ENCODE measurements around the gene KNOP1. TPM values are rescaled to one million over a fixed set of nuclear protein-coding genes. Genes with fewer than 3 reads are reported as not detected.

The KNOP1 gene
- total RNA-seq, 1 donor from 2014 or later, result 24.2 TPM

GRCh38 chr16:19765860-19766553 lies 48.0 kb upstream of the KNOP1 start:
- peaks cover 11% of the 10 kb centered on the region for H3K9me3 Mint-ChIP-seq (ENCODE audit: unreplicated experiment)
- H3K4me3 Mint-ChIP-seq (ENCODE audit: unreplicated experiment), result no peak overlapping the region
- H3K27ac Mint-ChIP-seq (ENCODE audit: unreplicated experiment), result no peak overlapping the region
- H3K27me3 Mint-ChIP-seq (ENCODE audit: unreplicated experiment), result no peaks in the 10 kb centered on the region
- no peak for DNase-seq (ENCODE audit: extremely low spot score, unreplicated experiment)
- no peaks in the 10 kb centered on the region for H3K4me1 Mint-ChIP-seq (ENCODE audit: unreplicated experiment)
- H3K36me3 Mint-ChIP-seq (ENCODE audit: unreplicated experiment), result peaks cover 2% of the 10 kb centered on the region
- no peak for TF ChIP-seq CTCF (IDR thresholded peaks at IDR 0.05)

DNA sequence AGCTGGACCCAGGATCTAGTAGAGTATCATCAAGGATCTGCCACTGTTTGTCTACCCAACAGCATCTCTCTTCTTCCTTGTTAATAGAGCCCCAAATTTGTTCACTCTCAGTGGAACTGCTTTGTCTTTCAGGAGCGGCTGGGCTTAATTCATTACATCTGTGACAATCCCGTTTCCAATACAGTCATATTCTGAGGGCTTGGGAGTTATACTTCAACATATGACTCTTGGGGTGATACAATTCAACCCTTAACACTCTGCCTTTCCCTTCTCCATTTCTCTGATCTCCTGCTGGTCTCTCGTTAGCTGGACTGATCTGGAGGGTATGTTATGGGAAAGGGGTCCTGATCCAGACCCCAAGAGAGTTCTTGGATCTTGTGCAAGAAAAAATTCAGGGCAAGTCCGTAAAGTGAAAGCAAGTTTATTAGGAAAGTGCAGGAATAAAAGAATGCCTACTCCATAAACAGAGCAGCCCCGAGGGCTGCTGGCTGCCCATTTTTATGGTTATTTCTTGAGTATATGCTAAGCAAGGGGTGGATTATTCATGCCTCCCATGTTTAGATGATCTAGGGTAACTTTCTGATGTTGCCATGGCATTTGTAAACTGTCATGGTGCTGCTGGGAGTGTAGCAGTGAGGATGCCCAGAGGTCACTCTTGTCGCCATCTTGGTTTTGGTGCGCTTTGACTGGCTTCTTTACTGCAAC lies 42.5 kb upstream of the KNOP1 start:
- TF ChIP-seq CTCF (IDR thresholded peaks at IDR 0.05), result no peak
- H3K27ac Mint-ChIP-seq (ENCODE audit: unreplicated experiment), result no peak overlapping the region
- H3K4me3 Mint-ChIP-seq (ENCODE audit: unreplicated experiment), result no peak overlapping the region
- no peaks in the 10 kb centered on the region for H3K36me3 Mint-ChIP-seq (ENCODE audit: unreplicated experiment)
- no peaks in the 10 kb centered on the region for H3K27me3 Mint-ChIP-seq (ENCODE audit: unreplicated experiment)
- H3K9me3 Mint-ChIP-seq (ENCODE audit: unreplicated experiment), result no peaks in the 10 kb centered on the region
- H3K4me1 Mint-ChIP-seq (ENCODE audit: unreplicated experiment), result peaks cover 5% of the 10 kb centered on the region
- DNase-seq (ENCODE audit: extremely low spot score, unreplicated experiment), result no peak

DNA sequence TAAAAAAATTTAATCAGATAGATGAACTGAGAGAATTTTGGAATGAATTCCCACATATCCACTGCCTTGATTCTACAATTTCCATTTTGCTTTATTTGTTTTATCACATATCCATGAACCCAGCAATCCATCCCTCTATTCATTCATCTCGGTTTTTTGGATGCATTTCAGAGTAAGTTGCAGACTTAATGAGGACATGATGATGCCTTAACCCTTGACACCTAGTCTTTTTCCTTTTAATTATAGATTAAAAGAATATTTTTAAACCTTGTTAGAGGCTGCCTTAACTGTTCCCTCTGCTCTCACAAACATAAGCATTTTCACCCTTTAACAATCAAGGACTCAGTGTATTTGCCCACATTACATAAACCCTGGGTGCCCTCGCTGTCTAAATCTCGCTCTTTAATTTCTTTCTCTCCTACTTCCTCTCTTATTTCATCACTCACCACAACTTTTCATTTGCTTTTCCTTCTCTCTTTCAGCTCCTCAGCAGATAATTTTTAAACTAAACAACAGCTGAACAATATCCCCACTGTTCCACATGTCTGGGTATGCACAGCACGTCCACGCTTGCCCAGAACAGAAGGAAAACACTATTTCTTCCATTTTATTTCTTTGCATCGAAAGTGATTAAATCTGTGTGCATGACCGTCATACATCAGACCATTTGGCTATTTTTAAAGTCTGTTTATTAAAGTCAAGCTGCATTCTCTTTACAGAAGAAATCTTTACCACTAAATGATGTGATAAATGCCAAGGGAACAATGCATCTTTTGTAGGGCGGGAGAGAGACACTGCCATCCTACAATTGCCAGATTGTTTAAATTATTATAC lies 40.0 kb upstream of the KNOP1 start:
- Mint-ChIP-seq H3K36me3 (ENCODE audit: unreplicated experiment) (no peaks in the 10 kb centered on the region), H3K4me3 (ENCODE audit: unreplicated experiment) (no peak overlapping the region), H3K27ac (ENCODE audit: unreplicated experiment) (no peak overlapping the region), H3K27me3 (ENCODE audit: unreplicated experiment) (no peaks in the 10 kb centered on the region), H3K9me3 (ENCODE audit: unreplicated experiment) (no peaks in the 10 kb centered on the region), H3K4me1 (ENCODE audit: unreplicated experiment) (peaks cover 5% of the 10 kb centered on the region)
- no peak for DNase-seq (ENCODE audit: extremely low spot score, unreplicated experiment)
- TF ChIP-seq CTCF (IDR thresholded peaks at IDR 0.05), result no peak

DNA sequence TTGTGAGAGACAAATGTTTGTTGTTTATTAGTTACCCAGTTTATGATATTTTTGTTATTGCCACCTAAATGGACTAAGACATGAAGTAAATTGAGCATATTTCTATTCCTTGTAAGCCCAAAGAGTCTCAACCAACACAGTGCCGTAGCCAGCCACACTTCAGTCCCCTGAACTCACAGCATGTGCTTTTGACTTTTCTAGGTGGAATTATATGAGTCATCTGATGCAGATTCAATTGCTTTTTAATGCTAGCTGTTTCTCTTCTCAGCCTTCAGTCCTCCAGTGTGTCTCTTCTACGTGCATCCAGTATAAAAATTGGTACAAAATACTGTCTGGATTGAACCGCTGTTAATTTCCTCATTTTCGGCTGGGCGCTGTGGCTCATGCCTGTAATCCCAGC lies 39.0 kb upstream of the KNOP1 start:
- no peak overlapping the region for H3K4me3 Mint-ChIP-seq (ENCODE audit: unreplicated experiment)
- no peak overlapping the region for H3K27ac Mint-ChIP-seq (ENCODE audit: unreplicated experiment)
- no peaks in the 10 kb centered on the region for H3K36me3 Mint-ChIP-seq (ENCODE audit: unreplicated experiment)
- DNase-seq (ENCODE audit: extremely low spot score, unreplicated experiment), result no peak
- H3K9me3 Mint-ChIP-seq (ENCODE audit: unreplicated experiment), result no peaks in the 10 kb centered on the region
- H3K27me3 Mint-ChIP-seq (ENCODE audit: unreplicated experiment), result no peaks in the 10 kb centered on the region
- no peak for TF ChIP-seq CTCF (IDR thresholded peaks at IDR 0.05)
- H3K4me1 Mint-ChIP-seq (ENCODE audit: unreplicated experiment), result peaks cover 5% of the 10 kb centered on the region

GRCh38 chr16:19755268-19755667 lies 37.2 kb upstream of the KNOP1 start:
- H3K4me1 Mint-ChIP-seq (ENCODE audit: unreplicated experiment), result peaks cover 5% of the 10 kb centered on the region
- H3K27ac Mint-ChIP-seq (ENCODE audit: unreplicated experiment), result no peak overlapping the region
- no peak overlapping the region for H3K4me3 Mint-ChIP-seq (ENCODE audit: unreplicated experiment)
- H3K9me3 Mint-ChIP-seq (ENCODE audit: unreplicated experiment), result no peaks in the 10 kb centered on the region
- TF ChIP-seq CTCF (IDR thresholded peaks at IDR 0.05), result no peak
- no peak for DNase-seq (ENCODE audit: extremely low spot score, unreplicated experiment)
- H3K36me3 Mint-ChIP-seq (ENCODE audit: unreplicated experiment), result no peaks in the 10 kb centered on the region
- no peaks in the 10 kb centered on the region for H3K27me3 Mint-ChIP-seq (ENCODE audit: unreplicated experiment)
